Caco-2 (cell line): ENCODE data around the gene DNAH1. TPM values are rescaled to one million over a fixed set of nuclear protein-coding genes. Genes with fewer than 3 reads are reported as not detected.

Experiments used
- BruUV-seq: library from RNA; stranded (reverse); fragments of 400-500 nt; replicated peaks from 2 replicates; lab custom pipeline; 2021; lab: Mats Ljungman, UMichigan
- CTCF ChIA-PET: fragments of 300-600 bp; sonication (Branson Sonifier 250); formaldehyde crosslinking; loops from one replicate; lab custom pipeline; 2022; ENCODE audit warnings: antibody characterized with exemption; lab: Charles Lee
- POLR2A ChIA-PET: fragments of 300-600 bp; sonication (Branson Sonifier 250); formaldehyde crosslinking; loops from one replicate; lab custom pipeline; 2022; ENCODE audit warnings: antibody characterized with exemption; lab: Charles Lee
- DNase-seq, 2 experiments: peaks; one replicate each; pipeline versions ENCODE4 v3.0.0 to v3.0.0-alpha.2; 2020 to 2022
- H3K27me3 ChIP-seq: replicated peaks from 2 replicates; pipeline ENCODE4 v1.6.0; 2011; ENCODE audit warnings: low read length; ENCODE audit not compliant: control insufficient read depth, insufficient read depth
- H3K36me3 ChIP-seq: 2 replicates; pipeline ENCODE4 v1.5.1; 2011; ENCODE audit warnings: low read length; ENCODE audit not compliant: control insufficient read depth, insufficient read depth
- H3K4me1 ChIP-seq: fragments of 250-450 bp; sonication (Bioruptor Pico); 2 replicates; pipeline ENCODE4 v1.5.1; 2020; ENCODE audit warnings: mild to moderate bottlenecking
- H3K4me3 ChIP-seq: 2 replicates; pipeline ENCODE4 v1.5.1; 2011; ENCODE audit warnings: low read depth, mild to moderate bottlenecking, control low read depth, low read length
- H3K9me3 ChIP-seq: fragments of 250-450 bp; sonication (Bioruptor Pico); 2 replicates; pipeline ENCODE4 v1.5.1; 2020; ENCODE audit warnings: mild to moderate bottlenecking, moderate library complexity
- H3K27ac Mint-ChIP-seq: one replicate; pipeline ENCODE4 v1.8.0; 2022; ENCODE audit warnings: mixed read lengths; ENCODE audit not compliant: unreplicated experiment
- H3K27me3 Mint-ChIP-seq: one replicate; pipeline ENCODE4 v1.8.0; 2022; ENCODE audit warnings: mixed read lengths; ENCODE audit not compliant: insufficient read depth, unreplicated experiment
- H3K36me3 Mint-ChIP-seq: one replicate; pipeline ENCODE4 v1.8.0; 2022; ENCODE audit warnings: mild to moderate bottlenecking, mixed read lengths; ENCODE audit not compliant: insufficient read depth, unreplicated experiment
- H3K4me1 Mint-ChIP-seq: one replicate; pipeline ENCODE4 v1.8.0; 2022; ENCODE audit warnings: low read depth, mixed read lengths; ENCODE audit not compliant: unreplicated experiment
- H3K4me3 Mint-ChIP-seq: one replicate; pipeline ENCODE4 v1.8.0; 2022; ENCODE audit warnings: mild to moderate bottlenecking, moderate library complexity, mixed read lengths; ENCODE audit not compliant: unreplicated experiment
- H3K9me3 Mint-ChIP-seq: one replicate; pipeline ENCODE4 v1.8.0; 2022; ENCODE audit warnings: mixed read lengths; ENCODE audit not compliant: unreplicated experiment
- CTCF ChIP-seq, 2 experiments: fragments of 200-600 bp in 1 of 2; IDR thresholded peaks; 1 replicate in 1 of 2; 2 replicates in 1 of 2; pipeline versions ENCODE4 v1.5.1 to v1.8.0; 2011 to 2022; ENCODE audit warnings: antibody characterized with exemption in 1 of 2, control low read depth in 1 of 2, inconsistent platforms in 1 of 2, low read depth in 1 of 2, low read length in 1 of 2, mild to moderate bottlenecking in 1 of 2, moderate library complexity in 1 of 2; ENCODE audit not compliant: insufficient read depth in 1 of 2, severe bottlenecking in 1 of 2, unreplicated experiment in 1 of 2
- intact Hi-C: fragments of 100-400 bp; cut with micrococcal nuclease; formaldehyde crosslinking; loops from one replicate; pipeline ENCODE4 v1.10.0; 2022; ENCODE audit not compliant: unreplicated experiment
- total RNA-seq: library from RNA; stranded (reverse); gene quantifications from 2 replicates; pipeline ENCODE4 v1.2.3, GENCODE V29; 2022

DNAH1 gene
- total RNA-seq, 1 experiment from 2014 or later = 4.1 TPM

GRCh38 chr3:52392216-52392930 lies 76.3 kb downstream of the DNAH1 start:
- H3K27ac Mint-ChIP-seq = no peak overlapping the region

GRCh38 chr3:52393131-52393807 lies 77.2 kb downstream of the DNAH1 start:
- no peaks in the 10 kb centered on the region for H3K27me3 Mint-ChIP-seq
- CTCF ChIA-PET = no interaction called here

More at GRCh38 chr3:52392216-52392930, 76.3 kb downstream of the DNAH1 start:
- no peaks in the 10 kb centered on the region for H3K4me1 Mint-ChIP-seq
- no peaks in the 10 kb centered on the region for H3K27me3 Mint-ChIP-seq
- H3K36me3 Mint-ChIP-seq = no peaks in the 10 kb centered on the region
- Histone ChIP-seq H3K27me3 (no peaks in the 10 kb centered on the region), H3K4me1 (no peaks in the 10 kb centered on the region), H3K4me3 (no peak overlapping the region), H3K9me3 (no peaks in the 10 kb centered on the region), H3K36me3 (no peaks in the 10 kb centered on the region)
- BruUV-seq = no TSS peak
- no peak overlapping the region for H3K4me3 Mint-ChIP-seq
- intact Hi-C loops = no loop called here
- ChIA-PET CTCF (no interaction called here), POLR2A (no interaction called here)
- TF ChIP-seq CTCF (IDR thresholded peaks at IDR 0.05; ENCODE audit: insufficient read depth in 1 of 2, low read depth in 1 of 2, low read length in 1 of 2, severe bottlenecking in 1 of 2, unreplicated experiment in 1 of 2) = no peak
- no peaks in the 10 kb centered on the region for H3K9me3 Mint-ChIP-seq
- DNase-seq = no peak

More at GRCh38 chr3:52393131-52393807, 77.2 kb downstream of the DNAH1 start:
- peaks cover 4% of the 10 kb centered on the region for H3K36me3 Mint-ChIP-seq
- H3K4me1 Mint-ChIP-seq = no peaks in the 10 kb centered on the region
- POLR2A ChIA-PET = no interaction called here
- BruUV-seq = no TSS peak
- Histone ChIP-seq H3K27me3 (no peaks in the 10 kb centered on the region), H3K4me1 (no peaks in the 10 kb centered on the region), H3K9me3 (no peaks in the 10 kb centered on the region), H3K4me3 (no peak overlapping the region), H3K36me3 (no peaks in the 10 kb centered on the region)
- no peaks in the 10 kb centered on the region for H3K9me3 Mint-ChIP-seq
- no peak for TF ChIP-seq CTCF (IDR thresholded peaks at IDR 0.05; ENCODE audit: insufficient read depth in 1 of 2, low read depth in 1 of 2, low read length in 1 of 2, severe bottlenecking in 1 of 2, unreplicated experiment in 1 of 2)
- no peak overlapping the region for H3K4me3 Mint-ChIP-seq
- intact Hi-C loops = no loop called here
- DNase-seq = no peak
- H3K27ac Mint-ChIP-seq = no peak overlapping the region
